GM12892 (cell line): ENCODE results near the gene FEM1C.

Experiments used
- POLR2A ChIP-seq: IDR thresholded peaks from 2 replicates; pipeline ENCODE4 v1.6.1; 2011; ENCODE audit warnings: low read depth, low read length, control low read depth
- POLR2AphosphoS5 ChIP-seq: IDR thresholded peaks from 2 replicates; pipeline ENCODE4 v1.6.1; 2011; ENCODE audit warnings: low read depth, low read length, control low read depth
- TAF1 ChIP-seq: IDR thresholded peaks from 2 replicates; pipeline ENCODE4 v1.6.1; 2011; ENCODE audit warnings: low read depth, mild to moderate bottlenecking, control low read depth, low read length, borderline replicate concordance

GRCh38 chr5:115520191-115520590 lies 24.4 kb downstream of the FEM1C start:
- no peak for TF ChIP-seq POLR2A
- no peak for TF ChIP-seq POLR2AphosphoS5
- no peak for TF ChIP-seq TAF1
